ENCODE measurements around the gene UBE3D. TPM values are rescaled to one million over a fixed set of nuclear protein-coding genes. Genes with fewer than 3 reads are reported as not detected.
"Not testable (repeated sequence)": the region's sequence is repeated elsewhere in the genome, so short reads cannot be mapped to it uniquely, and the experiment has no call there.

The UBE3D gene
- total and polyA plus RNA-seq, 12 donors: 1.9 to 4.6 (median 2.6) TPM

DNA sequence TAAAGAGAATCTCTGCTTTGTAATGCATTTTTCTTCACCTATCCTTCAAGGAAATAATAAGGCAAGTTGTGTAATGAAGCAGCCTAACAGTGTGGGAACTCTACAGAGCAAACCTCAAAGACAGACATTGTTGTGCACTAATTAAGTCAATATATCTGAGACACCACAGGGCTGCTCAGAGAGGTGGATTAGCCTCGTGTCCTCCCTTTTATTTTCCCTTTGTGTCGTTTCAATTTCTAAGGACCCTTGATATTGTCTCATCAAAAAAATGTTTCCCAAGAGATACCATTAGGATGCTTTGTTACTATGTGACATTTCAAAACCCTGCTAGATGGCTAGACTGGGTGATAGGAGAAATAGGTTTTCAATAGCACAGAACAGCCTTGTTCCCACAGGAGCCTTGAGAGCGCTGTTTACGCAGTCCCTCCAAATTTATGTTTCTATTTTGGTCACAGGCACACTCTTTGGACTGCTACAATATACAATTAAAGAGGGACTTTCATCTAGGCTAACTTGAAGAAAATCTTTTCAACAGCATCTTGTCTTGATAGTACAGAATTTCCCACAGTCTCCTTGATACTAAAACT is 23.1 kb downstream of the UBE3D start:
- ATAC-seq: peak in 2 of 8 donors; percentile 53 to 75
- H3K4me1 ChIP-seq: no peaks in the 10 kb centered on the region
- H3K4me3 ChIP-seq: no peak overlapping the region
- no peak for DNase-seq
- no peak overlapping the region for H3K27ac ChIP-seq
- H3K9me3 ChIP-seq: no peaks in the 10 kb centered on the region
- intact Hi-C loops (cut with DNase I): loop anchor here in 1 of 10 donors (10.0 kb wide), 1 partner anchor 138 kb away; no protein-coding TSS in a partner anchor
- 39 to 41% methylated on average over 4 of the region's 4 CpGs for WGBS, 2 donors
- no peaks in the 10 kb centered on the region for H3K27me3 ChIP-seq
- TF ChIP-seq, protein P1, sequence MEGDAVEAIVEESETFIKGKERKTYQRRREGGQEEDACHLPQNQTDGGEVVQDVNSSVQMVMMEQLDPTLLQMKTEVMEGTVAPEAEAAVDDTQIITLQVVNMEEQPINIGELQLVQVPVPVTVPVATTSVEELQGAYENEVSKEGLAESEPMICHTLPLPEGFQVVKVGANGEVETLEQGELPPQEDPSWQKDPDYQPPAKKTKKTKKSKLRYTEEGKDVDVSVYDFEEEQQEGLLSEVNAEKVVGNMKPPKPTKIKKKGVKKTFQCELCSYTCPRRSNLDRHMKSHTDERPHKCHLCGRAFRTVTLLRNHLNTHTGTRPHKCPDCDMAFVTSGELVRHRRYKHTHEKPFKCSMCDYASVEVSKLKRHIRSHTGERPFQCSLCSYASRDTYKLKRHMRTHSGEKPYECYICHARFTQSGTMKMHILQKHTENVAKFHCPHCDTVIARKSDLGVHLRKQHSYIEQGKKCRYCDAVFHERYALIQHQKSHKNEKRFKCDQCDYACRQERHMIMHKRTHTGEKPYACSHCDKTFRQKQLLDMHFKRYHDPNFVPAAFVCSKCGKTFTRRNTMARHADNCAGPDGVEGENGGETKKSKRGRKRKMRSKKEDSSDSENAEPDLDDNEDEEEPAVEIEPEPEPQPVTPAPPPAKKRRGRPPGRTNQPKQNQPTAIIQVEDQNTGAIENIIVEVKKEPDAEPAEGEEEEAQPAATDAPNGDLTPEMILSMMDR (IDR thresholded peaks at IDR 0.05): no peak
- peaks cover 0 to 9% (median 0%) of the 10 kb centered on the region in 9 donors for H3K36me3 ChIP-seq

GRCh38 chr6:83038246-83038645 is 27.4 kb downstream of the UBE3D start:
- DNase-seq: no peak
- Histone ChIP-seq H3K27ac (no peak overlapping the region), H3K27me3 (no peaks in the 10 kb centered on the region), H3K36me3 (no peaks in the 10 kb centered on the region), H3K9me3 (no peaks in the 10 kb centered on the region), H3K4me3 (no peak overlapping the region), H3K4me1 (no peaks in the 10 kb centered on the region)
- TF ChIP-seq, protein P1 (IDR thresholded peaks at IDR 0.05): no peak
- ATAC-seq: no peak
- intact Hi-C loops (cut with DNase I): no loop called here
- WGBS, 2 donors: 98 to 99% methylated on average over 2 of the region's 2 CpGs

GRCh38 chr6:83031689-83032088 is 34.0 kb downstream of the UBE3D start:
- H3K36me3 ChIP-seq: peaks cover 0 to 17% (median 7%) of the 10 kb centered on the region in 9 donors
- no peaks in the 10 kb centered on the region for H3K27me3 ChIP-seq
- TF ChIP-seq, protein P1 (IDR thresholded peaks at IDR 0.05): no peak
- no peak overlapping the region for H3K4me3 ChIP-seq
- ATAC-seq (no peak), DNase-seq (no peak)
- peaks cover 0 to 14% (median 6%) of the 10 kb centered on the region in 11 donors for H3K9me3 ChIP-seq
- intact Hi-C loops (cut with DNase I): no loop called here
- no peaks in the 10 kb centered on the region for H3K4me1 ChIP-seq
- H3K27ac ChIP-seq: no peak overlapping the region
- WGBS, 2 donors: 95 to 97% methylated on average over 6 of the region's 6 CpGs

GRCh38 chr6:83019741-83020140 is 45.9 kb downstream of the UBE3D start:
- Histone ChIP-seq H3K27ac (no peak overlapping the region), H3K36me3 (peaks cover 0 to 67% (median 6%) of the 10 kb centered on the region in 9 donors), H3K27me3 (no peaks in the 10 kb centered on the region), H3K9me3 (peaks cover 0 to 10% (median 0%) of the 10 kb centered on the region in 11 donors), H3K4me1 (no peaks in the 10 kb centered on the region), H3K4me3 (no peak overlapping the region)
- TF ChIP-seq, protein P1 (IDR thresholded peaks at IDR 0.05): no peak
- intact Hi-C loops (cut with DNase I): no loop called here
- ATAC-seq (no peak), DNase-seq (no peak)
- 81 to 90% methylated on average over 4 of the region's 4 CpGs for WGBS, 2 donors

- H3K9me3 ChIP-seq: peaks cover 0 to 13% (median 0%) of the 10 kb centered on the region in 11 donors
- intact Hi-C loops (cut with DNase I); DNase-seq; H3K4me3 ChIP-seq; ATAC-seq; H3K27ac ChIP-seq; H3K27me3 ChIP-seq: not testable (repeated sequence)
- H3K4me1 ChIP-seq: peaks cover 0 to 15% (median 0%) of the 10 kb centered on the region in 9 donors
- peaks cover 0 to 21% (median 0%) of the 10 kb centered on the region in 9 donors for H3K36me3 ChIP-seq
- WGBS, 2 donors: 88 to 90% methylated on average over 3 of the region's 3 CpGs
Observed at GRCh38 chr6:83011131-83011530, 54.5 kb downstream of the UBE3D start.
